Activated T-cell treated with anti-CD3 and anti-CD28 coated beads, Interleukin-2, amount 50 U/mL, for 4 hours (primary cell): ENCODE data around the gene FAM43B. TPM values are rescaled to one million over a fixed set of nuclear protein-coding genes. Genes with fewer than 3 reads are reported as not detected.
"Not testable (repeated sequence)": the region's sequence is repeated elsewhere in the genome, so short reads cannot be mapped to it uniquely, and the experiment has no call there.

ENCODE experiments used
- ATAC-seq, 2 donors: fragments of 200-7000 bp; cut with Tn5 transposase; one replicate each; pipeline ENCODE4 v1.10.0; 2021
- DNase-seq: peaks from one replicate; pipeline ENCODE4 v3.0.0-alpha.2; 2020
- H3K27me3 Mint-ChIP-seq: one replicate; pipeline ENCODE4 v1.8.0; 2021; ENCODE audit warnings: low read depth, mixed read lengths
- H3K36me3 Mint-ChIP-seq: one replicate; pipeline ENCODE4 v1.8.0; 2022; ENCODE audit warnings: mixed read lengths; ENCODE audit not compliant: insufficient read depth
- H3K4me1 Mint-ChIP-seq: one replicate; pipeline ENCODE4 v1.8.0; 2021; ENCODE audit warnings: low read depth, mixed read lengths
- H3K4me3 Mint-ChIP-seq: one replicate; pipeline ENCODE4 v1.8.0; 2021; ENCODE audit warnings: mild to moderate bottlenecking, moderate library complexity, mixed read lengths
- H3K9me3 Mint-ChIP-seq: one replicate; pipeline ENCODE4 v1.8.0; 2021; ENCODE audit warnings: mixed read lengths
- total RNA-seq, 3 donors: library from RNA; stranded (reverse); gene quantifications; one replicate each; pipeline ENCODE4 v1.2.1, GENCODE V29; 2021

Gene FAM43B
- under 1 TPM in 1 of 3 donors, not detected in 2; 0.08 TPM for total RNA-seq

- no peak for DNase-seq
- peaks cover 2% of the 10 kb centered on the region for H3K4me1 Mint-ChIP-seq
- no peaks in the 10 kb centered on the region for H3K9me3 Mint-ChIP-seq
- no peak within 1 kb of the TSS for H3K4me3 Mint-ChIP-seq
- peak in 1 of 2 donors; percentile 17 for ATAC-seq
- H3K36me3 Mint-ChIP-seq, result no peaks in the 10 kb centered on the region
- H3K27me3 Mint-ChIP-seq, result peaks cover 39% of the 10 kb centered on the region
Observed at GRCh38 chr1:20551945-20552727, at the start of gene FAM43B. Gene FAM43B (plus strand): TSS chr1:20552573. CDS start chr1:20552974, 401 bp downstream.

GRCh38 chr1:20505488-20505887 is 46.9 kb upstream of the FAM43B start:
- Mint-ChIP-seq H3K4me1 (peaks cover 28% of the 10 kb centered on the region), H3K4me3 (no peak overlapping the region), H3K36me3 (peaks cover 13% of the 10 kb centered on the region), H3K9me3 (no peaks in the 10 kb centered on the region), H3K27me3 (no peaks in the 10 kb centered on the region)
- DNase-seq (no peak), ATAC-seq (no peak)

GRCh38 chr1:20507248-20507563 is 45.2 kb upstream of the FAM43B start:
- peak; percentile 36 to 50 for ATAC-seq
- Mint-ChIP-seq H3K4me3 (peak overlapping the region; percentile 91), H3K27me3 (no peaks in the 10 kb centered on the region), H3K36me3 (peaks cover 7% of the 10 kb centered on the region), H3K9me3 (no peaks in the 10 kb centered on the region), H3K4me1 (peaks cover 28% of the 10 kb centered on the region)
- no peak for DNase-seq

- H3K9me3 Mint-ChIP-seq, result no peaks in the 10 kb centered on the region
- DNase-seq, result peak; percentile 92
- H3K4me3 Mint-ChIP-seq, result peak within 1 kb of the TSS; percentile 91
- H3K4me1 Mint-ChIP-seq, result peaks cover 28% of the 10 kb centered on the region
- H3K27me3 Mint-ChIP-seq, result peaks cover 1% of the 10 kb centered on the region
- H3K36me3 Mint-ChIP-seq, result peaks cover 7% of the 10 kb centered on the region
- ATAC-seq, result peak; percentile 96 to 97
Observed at GRCh38 chr1:20507564-20508410, 44.6 kb upstream of the FAM43B start, which contains the start of gene MUL1. Gene MUL1 (minus strand): TSS chr1:20508151. CDS start chr1:20508024, 127 bp downstream.

GRCh38 chr1:20508411-20508771 is 44.0 kb upstream of the FAM43B start:
- no peaks in the 10 kb centered on the region for H3K9me3 Mint-ChIP-seq
- H3K27me3 Mint-ChIP-seq, result peaks cover 5% of the 10 kb centered on the region
- H3K4me1 Mint-ChIP-seq, result peaks cover 27% of the 10 kb centered on the region
- H3K36me3 Mint-ChIP-seq, result peaks cover 7% of the 10 kb centered on the region
- DNase-seq, result no peak
- ATAC-seq, result no peak
- peak overlapping the region; percentile 91 for H3K4me3 Mint-ChIP-seq

GRCh38 chr1:20511518-20512428 is 40.6 kb upstream of the FAM43B start:
- H3K9me3 Mint-ChIP-seq, result no peaks in the 10 kb centered on the region
- H3K4me1 Mint-ChIP-seq, result peaks cover 5% of the 10 kb centered on the region
- H3K4me3 Mint-ChIP-seq, result no peak overlapping the region
- DNase-seq (no peak), ATAC-seq (no peak)
- H3K27me3 Mint-ChIP-seq, result peaks cover 17% of the 10 kb centered on the region
- peaks cover 2% of the 10 kb centered on the region for H3K36me3 Mint-ChIP-seq

GRCh38 chr1:20519609-20520262 is 32.6 kb upstream of the FAM43B start:
- H3K36me3 Mint-ChIP-seq, ATAC-seq, H3K4me3 Mint-ChIP-seq, H3K9me3 Mint-ChIP-seq, DNase-seq, H3K4me1 Mint-ChIP-seq: not testable (repeated sequence)
- H3K27me3 Mint-ChIP-seq, result peaks cover 31% of the 10 kb centered on the region

GRCh38 chr1:20521960-20522861 is 30.2 kb upstream of the FAM43B start:
- Mint-ChIP-seq H3K9me3 (no peaks in the 10 kb centered on the region), H3K36me3 (no peaks in the 10 kb centered on the region), H3K4me1 (no peaks in the 10 kb centered on the region), H3K4me3 (no peak overlapping the region), H3K27me3 (peaks cover 30% of the 10 kb centered on the region)
- no peak for ATAC-seq
- peak; percentile 63 for DNase-seq

- Mint-ChIP-seq H3K36me3 (no peaks in the 10 kb centered on the region), H3K4me3 (no peak overlapping the region), H3K9me3 (no peaks in the 10 kb centered on the region), H3K27me3 (peaks cover 52% of the 10 kb centered on the region), H3K4me1 (no peaks in the 10 kb centered on the region)
- ATAC-seq (no peak), DNase-seq (no peak)
Observed at GRCh38 chr1:20526267-20526666, 26.1 kb upstream of the FAM43B start.

- H3K27me3 Mint-ChIP-seq, result peaks cover 54% of the 10 kb centered on the region
- ATAC-seq (no peak), DNase-seq (no peak)
- H3K9me3 Mint-ChIP-seq, result no peaks in the 10 kb centered on the region
- no peak overlapping the region for H3K4me3 Mint-ChIP-seq
- no peaks in the 10 kb centered on the region for H3K36me3 Mint-ChIP-seq
- no peaks in the 10 kb centered on the region for H3K4me1 Mint-ChIP-seq
Observed at GRCh38 chr1:20528221-20528620, 24.2 kb upstream of the FAM43B start.

GRCh38 chr1:20530306-20530705 is 22.1 kb upstream of the FAM43B start:
- ATAC-seq (no peak), DNase-seq (no peak)
- no peaks in the 10 kb centered on the region for H3K4me1 Mint-ChIP-seq
- peaks cover 58% of the 10 kb centered on the region for H3K27me3 Mint-ChIP-seq
- no peaks in the 10 kb centered on the region for H3K36me3 Mint-ChIP-seq
- H3K9me3 Mint-ChIP-seq, result no peaks in the 10 kb centered on the region
- H3K4me3 Mint-ChIP-seq, result no peak overlapping the region

- Mint-ChIP-seq H3K36me3 (no peaks in the 10 kb centered on the region), H3K9me3 (no peaks in the 10 kb centered on the region), H3K27me3 (peaks cover 62% of the 10 kb centered on the region), H3K4me1 (no peaks in the 10 kb centered on the region), H3K4me3 (no peak overlapping the region)
- DNase-seq (no peak), ATAC-seq (no peak)
Observed at GRCh38 chr1:20530901-20531300, 21.5 kb upstream of the FAM43B start.

- DNase-seq (no peak), ATAC-seq (no peak)
- no peak overlapping the region for H3K4me3 Mint-ChIP-seq
- H3K9me3 Mint-ChIP-seq, result no peaks in the 10 kb centered on the region
- H3K27me3 Mint-ChIP-seq, result peaks cover 45% of the 10 kb centered on the region
- no peaks in the 10 kb centered on the region for H3K4me1 Mint-ChIP-seq
- H3K36me3 Mint-ChIP-seq, result no peaks in the 10 kb centered on the region
Observed at GRCh38 chr1:20533635-20534034, 18.7 kb upstream of the FAM43B start.
